Astrocyte (in vitro differentiated cells and primary cell): ENCODE data around the gene SLC4A2.

Source experiments
- CTCF ChIP-seq: IDR thresholded peaks from 2 replicates; pipeline ENCODE4 v1.5.1; 2011; ENCODE audit warnings: low read depth, mild to moderate bottlenecking, inconsistent platforms, low read length, moderate library complexity; ENCODE audit not compliant: insufficient read depth
- EZH2 ChIP-seq: IDR thresholded peaks from 2 replicates; pipeline ENCODE4 v1.6.1; 2012; ENCODE audit warnings: mild to moderate bottlenecking, low read length, inconsistent platforms; ENCODE audit not compliant: insufficient read depth

- TF ChIP-seq CTCF (no peak), EZH2 (no peak)
Observed at GRCh38 chr7:151125470-151125845, 66.1 kb downstream of the SLC4A2 start.
